Left lung (tissue), 10 donors: ENCODE results near the gene USP24. TPM values are rescaled to one million over a fixed set of nuclear protein-coding genes. Genes with fewer than 3 reads are reported as not detected.
"Not testable (repeated sequence)": the region's sequence is repeated elsewhere in the genome, so short reads cannot be mapped to it uniquely, and the experiment has no call there.

ENCODE experiments used
- ATAC-seq: fragments of 200-7000 bp; cut with Tn5 transposase; one replicate; pipeline ENCODE4 v1.9.1; 2020; ENCODE audit warnings: moderate library complexity
- DNase-seq, 4 donors: peaks; one replicate each; pipeline ENCODE4 v3.0.0-alpha.2; 2013 to 2020
- H3K27ac ChIP-seq, 2 donors: fragments of 200-600 bp; sonication (generic) in 1 of 2; one replicate each; pipeline versions ENCODE4 v1.5.0 to v1.8.0; 2020 to 2021
- H3K27me3 ChIP-seq, 2 donors: fragments of 200-600 bp; sonication (generic) in 1 of 2; one replicate each; pipeline versions ENCODE4 v1.5.0 to v1.8.0; 2020 to 2021
- H3K36me3 ChIP-seq, 2 donors: fragments of 200-600 bp; sonication (generic) in 1 of 2; one replicate each; pipeline versions ENCODE4 v1.5.0 to v1.8.0; 2020 to 2021
- H3K4me1 ChIP-seq, 2 donors: fragments of 200-600 bp; one replicate each; pipeline ENCODE4 v1.8.0; 2021
- H3K4me3 ChIP-seq, 2 donors: fragments of 200-600 bp; sonication (generic) in 1 of 2; one replicate each; pipeline versions ENCODE4 v1.5.0 to v1.8.0; 2020 to 2021; ENCODE audit warnings: mild to moderate bottlenecking in 1 of 2
- H3K9me3 ChIP-seq, 2 donors: fragments of 200-600 bp; sonication (generic) in 1 of 2; one replicate each; pipeline versions ENCODE4 v1.5.0 to v1.8.0; 2020 to 2021
- CTCF ChIP-seq, 2 donors: fragments of 200-600 bp; sonication (generic) in 1 of 2; IDR thresholded peaks; one replicate each; pipeline versions ENCODE4 v1.5.0 to v1.8.0; 2021; ENCODE audit warnings: antibody characterized with exemption in 2 of 2
- intact Hi-C, 2 donors: fragments of 100-400 bp; cut with DNase I; formaldehyde crosslinking; loops; one replicate each; pipeline versions ENCODE4 v1.11.2 to v1.14.2; 2022
- polyA plus RNA-seq, 6 donors: library from polyadenylated mRNA; unstranded; fragments of 120-200 nt; gene quantifications; one replicate each; pipeline ENCODE4 v1.2.1, GENCODE V29; 2013; ENCODE audit not compliant: insufficient read length in 6 of 6
- total RNA-seq, 2 donors: library from RNA; stranded (reverse); fragmentation: NEBNext Ultra II Directional; extraction: Animal tissue kit (Norgen Biotek cat#: 25700); gene quantifications; one replicate each; pipeline ENCODE4 v1.2.1, GENCODE V29; 2021
- donor health status: DM: no; HTN: yes; CAD: no.
- donor health status: DM: no; HTN: no; CAD: no.

USP24 gene
- total and polyA plus RNA-seq, 8 donors = 26.1 to 63.7 (median 47.2) TPM

- H3K36me3 ChIP-seq = no peaks in the 10 kb centered on the region
- H3K27ac ChIP-seq = no peak overlapping the region
- no peak overlapping the region for H3K4me3 ChIP-seq
- ATAC-seq (no peak), DNase-seq (no peak)
- no peaks in the 10 kb centered on the region for H3K27me3 ChIP-seq
- peaks cover 0 to 12% of the 10 kb centered on the region in 2 donors for H3K9me3 ChIP-seq
- no peak for TF ChIP-seq CTCF (IDR thresholded peaks at IDR 0.05)
- H3K4me1 ChIP-seq = no peaks in the 10 kb centered on the region
- intact Hi-C loops = no loop called here
These were observed 15.5 kb upstream of the USP24 start for GRCh38 chr1:55230659-55231058.

- intact Hi-C loops, H3K27ac ChIP-seq, H3K27me3 ChIP-seq, ATAC-seq, H3K4me1 ChIP-seq, DNase-seq, H3K36me3 ChIP-seq, H3K4me3 ChIP-seq: not testable (repeated sequence)
- H3K9me3 ChIP-seq = peaks cover 0 to 12% of the 10 kb centered on the region in 2 donors
These were observed 14.6 kb upstream of the USP24 start for GRCh38 chr1:55229726-55230125.

- Histone ChIP-seq H3K36me3 (no peaks in the 10 kb centered on the region), H3K4me3 (no peak overlapping the region), H3K27ac (no peak overlapping the region), H3K9me3 (peaks cover 0 to 12% of the 10 kb centered on the region in 2 donors), H3K27me3 (no peaks in the 10 kb centered on the region), H3K4me1 (no peaks in the 10 kb centered on the region)
- no peak for TF ChIP-seq CTCF (IDR thresholded peaks at IDR 0.05)
- DNase-seq (no peak), ATAC-seq (no peak)
- intact Hi-C loops = no loop called here
These were observed 10.1 kb upstream of the USP24 start for GRCh38 chr1:55225228-55225627.

- H3K27me3 ChIP-seq = no peaks in the 10 kb centered on the region
- no peak for TF ChIP-seq CTCF (IDR thresholded peaks at IDR 0.05)
- ATAC-seq (no peak), DNase-seq (no peak)
- H3K4me3 ChIP-seq = no peak overlapping the region
- no peaks in the 10 kb centered on the region for H3K36me3 ChIP-seq
- no peaks in the 10 kb centered on the region for H3K4me1 ChIP-seq
- intact Hi-C loops = no loop called here
- H3K9me3 ChIP-seq = peaks cover 0 to 12% of the 10 kb centered on the region in 2 donors
- H3K27ac ChIP-seq = no peak overlapping the region
These were observed 9.6 kb upstream of the USP24 start for GRCh38 chr1:55224729-55225128.

GRCh38 chr1:55222152-55222551 lies 7.0 kb upstream of the USP24 start:
- H3K4me3 ChIP-seq = no peak overlapping the region
- ATAC-seq = no peak
- intact Hi-C loops = no loop called here
- H3K27ac ChIP-seq = no peak overlapping the region
- TF ChIP-seq CTCF (IDR thresholded peaks at IDR 0.05) = no peak
- H3K27me3 ChIP-seq = no peaks in the 10 kb centered on the region
- no peaks in the 10 kb centered on the region for H3K36me3 ChIP-seq
- no peak for DNase-seq
- peaks cover 0 to 1% of the 10 kb centered on the region in 2 donors for H3K9me3 ChIP-seq
- peaks cover 0 to 12% of the 10 kb centered on the region in 2 donors for H3K4me1 ChIP-seq
